HK-2 (cell line): ENCODE data around the gene NUDT6.
A peak's percentile ranks its signal among the peaks of the same experiment; 100 is the strongest.
"Not testable (repeated sequence)": the region's sequence is repeated elsewhere in the genome, so short reads cannot be mapped to it uniquely, and the experiment has no call there.

Experiments
- DNase-seq: peaks from one replicate; pipeline ENCODE4 v3.0.0-alpha.2; 2018; ENCODE audit not compliant: unreplicated experiment

Gene NUDT6

GRCh38 chr4:122921971-122922876 is at the start of gene NUDT6:
Gene NUDT6 (minus strand): TSS chr4:122922597. CDS start chr4:122922572, 25 bp downstream.
- DNase-seq = peak; percentile 65

GRCh38 chr4:122968227-122968812 is 45.9 kb upstream of the NUDT6 start:
- no peak for DNase-seq

- no peak for DNase-seq
These were observed 44.8 kb upstream of the NUDT6 start for GRCh38 chr4:122967231-122967630.

GRCh38 chr4:122966201-122966600 is 43.8 kb upstream of the NUDT6 start:
- DNase-seq = no peak

- DNase-seq = no peak
These were observed 40.8 kb upstream of the NUDT6 start for GRCh38 chr4:122963216-122963615.

GRCh38 chr4:122960611-122961000 is 38.2 kb upstream of the NUDT6 start:
- DNase-seq = no peak

GRCh38 chr4:122959981-122960610 is 37.7 kb upstream of the NUDT6 start:
- no peak for DNase-seq

GRCh38 chr4:122959441-122959840 is 37.0 kb upstream of the NUDT6 start:
- no peak for DNase-seq

GRCh38 chr4:122958505-122958904 is 36.1 kb upstream of the NUDT6 start:
- DNase-seq = no peak

GRCh38 chr4:122953924-122954323 is 31.5 kb upstream of the NUDT6 start:
- no peak for DNase-seq

GRCh38 chr4:122952028-122952427 is 29.6 kb upstream of the NUDT6 start:
- no peak for DNase-seq

GRCh38 chr4:122948671-122949070 is 26.3 kb upstream of the NUDT6 start:
- DNase-seq = no peak

- DNase-seq = no peak
These were observed 23.7 kb upstream of the NUDT6 start for GRCh38 chr4:122946142-122946541.

GRCh38 chr4:122945136-122945535 is 22.7 kb upstream of the NUDT6 start:
- not testable (repeated sequence) for DNase-seq

GRCh38 chr4:122932763-122933162 is 10.4 kb upstream of the NUDT6 start:
- DNase-seq = no peak

GRCh38 chr4:122930862-122931261 is 8.5 kb upstream of the NUDT6 start:
- DNase-seq = no peak

GRCh38 chr4:122928930-122929329 is 6.5 kb upstream of the NUDT6 start:
- DNase-seq = no peak

GRCh38 chr4:122922877-122923511 is 597 bp upstream of the NUDT6 start:
- DNase-seq = peak; percentile 82

GRCh38 chr4:122921300-122921699 is 1.1 kb downstream of the NUDT6 start:
- no peak for DNase-seq

- no peak for DNase-seq
These were observed 1.9 kb downstream of the NUDT6 start for GRCh38 chr4:122920473-122920872.

GRCh38 chr4:122917731-122918130 is 4.7 kb downstream of the NUDT6 start:
- no peak for DNase-seq

- no peak for DNase-seq
These were observed 7.5 kb downstream of the NUDT6 start for GRCh38 chr4:122914938-122915337.
